ENCODE data around the gene ERBB4. TPM values are rescaled to one million over a fixed set of nuclear protein-coding genes. Genes with fewer than 3 reads are reported as not detected.

The ERBB4 gene
- total and polyA plus RNA-seq, 9 donors, result 0.08 to 22.3 (median 1.2) TPM

GRCh38 chr2:211982162-211982561, 556.4 kb downstream of the ERBB4 start:
- no peaks in the 10 kb centered on the region for H3K36me3 ChIP-seq
- intact Hi-C loops (cut with DNase I), result no loop called here
- 62 to 63% (median 62%) methylated on average over 2 of the region's 2 CpGs for WGBS, 3 donors
- no peaks in the 10 kb centered on the region for H3K4me1 ChIP-seq (ENCODE audit: insufficient read depth)
- no peak for DNase-seq
- H3K27me3 ChIP-seq, result no peaks in the 10 kb centered on the region
- H3K4me3 ChIP-seq, result no peak overlapping the region
- TF ChIP-seq CTCF (IDR thresholded peaks at IDR 0.05), result no peak
- no peak for TF ChIP-seq POLR2A (IDR thresholded peaks at IDR 0.05)
- no peak for TF ChIP-seq EP300 (IDR thresholded peaks at IDR 0.05)
- H3K27ac ChIP-seq, result no peak overlapping the region
- H3K9me3 ChIP-seq, result no peaks in the 10 kb centered on the region

GRCh38 chr2:211981451-211981850, 557.2 kb downstream of the ERBB4 start:
- TF ChIP-seq POLR2A (IDR thresholded peaks at IDR 0.05), result no peak
- TF ChIP-seq EP300 (IDR thresholded peaks at IDR 0.05), result no peak
- no peak for TF ChIP-seq CTCF (IDR thresholded peaks at IDR 0.05)
- no peak for DNase-seq
- Histone ChIP-seq H3K27ac (no peak overlapping the region), H3K36me3 (no peaks in the 10 kb centered on the region), H3K4me1 (ENCODE audit: insufficient read depth) (no peaks in the 10 kb centered on the region), H3K4me3 (no peak overlapping the region), H3K27me3 (no peaks in the 10 kb centered on the region), H3K9me3 (no peaks in the 10 kb centered on the region)
- intact Hi-C loops (cut with DNase I), result no loop called here
- 9 to 24% (median 14%) methylated on average over 1 of the region's 1 CpG for WGBS, 3 donors

- Histone ChIP-seq H3K36me3 (no peaks in the 10 kb centered on the region), H3K4me1 (ENCODE audit: insufficient read depth) (no peaks in the 10 kb centered on the region), H3K9me3 (no peaks in the 10 kb centered on the region), H3K4me3 (no peak overlapping the region), H3K27ac (no peak overlapping the region), H3K27me3 (no peaks in the 10 kb centered on the region)
- TF ChIP-seq EP300 (IDR thresholded peaks at IDR 0.05) (no peak), POLR2A (IDR thresholded peaks at IDR 0.05) (no peak), CTCF (IDR thresholded peaks at IDR 0.05) (no peak)
- intact Hi-C loops (cut with DNase I), result no loop called here
- 77 to 86% (median 85%) methylated on average over 1 of the region's 1 CpG for WGBS, 3 donors
- DNase-seq, result no peak
Observed at GRCh38 chr2:211976076-211976475, 562.5 kb downstream of the ERBB4 start.

- DNase-seq, result no peak
- Histone ChIP-seq H3K9me3 (no peaks in the 10 kb centered on the region), H3K4me3 (no peak overlapping the region), H3K4me1 (ENCODE audit: insufficient read depth) (no peaks in the 10 kb centered on the region), H3K36me3 (no peaks in the 10 kb centered on the region), H3K27ac (no peak overlapping the region), H3K27me3 (no peaks in the 10 kb centered on the region)
- intact Hi-C loops (cut with DNase I), result no loop called here
- TF ChIP-seq CTCF (IDR thresholded peaks at IDR 0.05), result no peak
- no peak for TF ChIP-seq EP300 (IDR thresholded peaks at IDR 0.05)
- no peak for TF ChIP-seq POLR2A (IDR thresholded peaks at IDR 0.05)
- WGBS, 3 donors, result 84 to 93% (median 85%) methylated on average over 1 of the region's 1 CpG
Observed at GRCh38 chr2:211967234-211967633, 571.4 kb downstream of the ERBB4 start.

- TF ChIP-seq CTCF (IDR thresholded peaks at IDR 0.05) (no peak), EP300 (IDR thresholded peaks at IDR 0.05) (no peak), POLR2A (IDR thresholded peaks at IDR 0.05) (no peak)
- WGBS, 3 donors, result 83 to 96% (median 85%) methylated on average over 1 of the region's 1 CpG
- intact Hi-C loops (cut with DNase I), result no loop called here
- Histone ChIP-seq H3K4me1 (ENCODE audit: insufficient read depth) (no peaks in the 10 kb centered on the region), H3K36me3 (no peaks in the 10 kb centered on the region), H3K27me3 (no peaks in the 10 kb centered on the region), H3K4me3 (no peak overlapping the region), H3K9me3 (no peaks in the 10 kb centered on the region), H3K27ac (no peak overlapping the region)
- DNase-seq, result no peak
Observed at GRCh38 chr2:211963969-211964368, 574.6 kb downstream of the ERBB4 start.

Measured in ovary (tissue), 9 donors.